Activated T-cell treated with anti-CD3 and anti-CD28 coated beads for 1 hour (primary cell): ENCODE results near the gene RUBCN.
"Not testable (repeated sequence)": the region's sequence is repeated elsewhere in the genome, so short reads cannot be mapped to it uniquely, and the experiment has no call there.

Experiments
- DNase-seq: peaks from one replicate; pipeline ENCODE4 v3.0.0-alpha.2; 2020; ENCODE audit warnings: low read depth

The RUBCN gene

DNA sequence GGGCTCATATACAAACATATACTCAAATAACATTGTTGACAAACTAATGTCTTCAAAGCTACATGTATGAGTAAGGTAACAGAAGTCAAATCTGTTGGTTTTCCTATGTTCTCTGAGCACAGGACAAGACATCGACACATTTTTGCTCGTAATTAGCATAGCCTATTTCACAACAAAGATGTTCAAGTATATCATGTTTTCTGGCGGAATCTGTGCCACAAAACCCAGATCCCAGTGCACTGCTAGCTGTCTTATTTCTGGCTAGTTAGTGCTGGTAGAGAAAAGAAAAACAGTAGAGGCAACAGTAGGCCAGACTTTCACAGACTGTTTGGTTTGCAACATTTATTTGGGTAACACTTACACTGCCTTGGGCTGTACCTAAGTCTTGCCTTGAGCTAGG is 51.2 kb downstream of the RUBCN start:
- DNase-seq: no peak

GRCh38 chr3:197683191-197683590 is 53.5 kb downstream of the RUBCN start:
- DNase-seq: no peak

- no peak for DNase-seq
These were observed 54.0 kb downstream of the RUBCN start for GRCh38 chr3:197682713-197683112.

DNA sequence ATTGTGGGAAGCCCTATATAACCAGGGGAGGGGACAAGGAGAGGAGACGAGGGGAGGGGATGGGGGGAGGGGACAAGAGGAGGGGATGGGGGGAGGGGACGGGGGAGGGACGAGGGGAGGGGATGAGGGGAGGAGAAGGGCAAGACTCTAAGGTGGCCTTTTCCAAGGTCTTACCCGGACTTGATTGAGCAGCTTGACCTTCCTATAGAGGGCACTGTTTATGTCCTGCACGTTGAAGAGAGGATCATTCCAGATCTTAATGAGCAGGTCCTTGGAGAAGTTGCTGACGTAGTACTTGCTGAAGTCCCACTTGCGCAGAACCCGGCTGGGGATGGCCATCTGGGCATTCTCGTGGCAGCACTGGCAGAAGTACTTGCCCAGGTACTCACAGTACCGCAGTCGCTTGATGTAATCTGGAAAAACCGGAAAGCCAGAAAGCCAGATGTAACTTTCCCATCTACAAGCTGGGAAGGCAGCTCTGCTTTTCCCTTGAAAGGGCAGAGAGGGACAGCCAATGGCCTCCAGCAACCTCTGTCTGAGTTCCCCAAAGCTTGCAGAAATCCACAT is 55.7 kb downstream of the RUBCN start:
- no peak for DNase-seq

GRCh38 chr3:197675951-197676350 is 60.8 kb downstream of the RUBCN start:
- DNase-seq: no peak

GRCh38 chr3:197675563-197675860 is 61.2 kb downstream of the RUBCN start:
- no peak for DNase-seq

DNA sequence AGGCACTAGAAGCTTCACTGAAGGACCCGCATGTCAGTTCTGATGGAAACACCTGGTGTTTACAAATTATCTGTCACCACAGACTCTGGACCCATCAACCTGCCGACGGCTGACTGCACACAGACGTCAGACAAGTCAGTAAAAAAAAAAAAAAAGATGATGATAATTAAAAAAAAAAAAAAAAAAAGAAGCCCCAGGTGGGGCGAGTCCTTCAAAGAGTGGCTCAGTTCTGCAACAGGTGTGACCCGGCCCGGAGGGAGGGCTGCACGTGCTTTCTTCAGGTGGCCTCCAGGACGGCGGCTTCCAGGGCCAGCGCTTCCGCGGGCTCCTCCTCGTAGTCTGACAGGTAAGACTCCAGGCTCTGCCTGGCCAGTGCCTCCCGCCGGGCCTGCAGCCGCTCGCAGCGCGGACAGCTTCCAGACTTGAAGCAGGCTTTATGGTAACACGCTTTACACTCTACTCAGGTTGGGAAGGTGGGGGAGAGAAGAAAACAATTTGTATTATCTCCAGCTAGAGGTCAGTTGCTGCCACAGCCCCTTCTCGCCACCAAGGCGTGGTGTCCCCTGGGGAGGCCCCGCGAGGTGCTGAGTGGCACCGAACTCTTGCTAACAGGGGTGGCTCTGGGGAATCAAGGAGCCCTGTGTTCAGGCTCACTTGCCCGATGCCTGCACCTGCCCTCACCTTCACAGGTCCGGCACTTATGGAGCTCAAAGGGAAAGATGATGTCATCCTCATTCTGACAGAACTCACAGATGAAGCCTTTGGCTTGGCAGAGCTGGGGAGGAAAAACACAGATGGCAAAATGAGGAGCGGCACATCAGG is 61.8 kb downstream of the RUBCN start:
- DNase-seq: no peak

GRCh38 chr3:197673170-197673569 is 63.5 kb downstream of the RUBCN start:
- DNase-seq: no peak

- DNase-seq: no peak
These were observed 66.3 kb downstream of the RUBCN start for GRCh38 chr3:197670361-197670760.

DNA sequence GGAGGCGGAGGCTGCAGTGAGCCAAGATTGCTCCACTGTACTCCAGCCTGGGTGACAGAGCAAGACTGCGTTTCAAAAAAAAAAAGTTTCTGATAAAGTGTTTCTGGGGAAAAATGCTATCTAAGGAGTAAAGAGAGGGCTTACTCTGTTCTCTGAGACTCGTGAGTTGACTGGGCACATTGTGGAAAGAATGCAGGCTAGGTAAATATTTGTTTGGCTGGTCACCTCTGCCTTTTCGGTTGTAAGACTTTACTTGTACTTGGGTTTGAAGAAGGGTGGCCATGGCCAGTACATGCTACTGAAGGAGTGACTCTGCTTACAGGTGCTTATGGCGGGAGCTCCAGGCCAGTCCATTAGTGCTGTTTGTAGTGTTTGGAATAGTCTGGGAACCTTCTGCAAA is 68.7 kb downstream of the RUBCN start:
- DNase-seq: no peak

GRCh38 chr3:197667293-197667692 is 69.4 kb downstream of the RUBCN start:
- DNase-seq: not testable (repeated sequence)

GRCh38 chr3:197666221-197666842 is 70.4 kb downstream of the RUBCN start:
- not testable (repeated sequence) for DNase-seq

DNA sequence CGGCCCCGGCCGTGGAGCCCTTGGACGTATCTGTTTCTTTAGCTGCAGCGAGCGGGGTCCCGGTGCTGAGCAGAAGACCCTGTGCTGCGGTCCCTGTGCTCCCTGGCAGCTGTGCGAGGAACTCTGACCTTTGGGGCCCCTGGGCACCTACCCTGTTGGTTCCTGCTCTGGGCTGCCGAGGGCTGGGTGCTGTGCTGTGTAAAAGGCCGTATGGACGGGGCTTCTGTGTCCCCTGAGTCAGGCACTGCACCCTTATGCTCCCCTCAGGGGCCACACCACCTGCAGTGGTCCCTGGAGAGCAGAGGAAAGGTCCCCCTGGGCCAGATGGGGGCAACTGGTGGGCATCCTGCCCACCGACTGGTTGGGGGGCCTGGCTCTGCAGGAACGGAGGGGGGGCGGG is 71.2 kb downstream of the RUBCN start:
- DNase-seq: not testable (repeated sequence)

DNA sequence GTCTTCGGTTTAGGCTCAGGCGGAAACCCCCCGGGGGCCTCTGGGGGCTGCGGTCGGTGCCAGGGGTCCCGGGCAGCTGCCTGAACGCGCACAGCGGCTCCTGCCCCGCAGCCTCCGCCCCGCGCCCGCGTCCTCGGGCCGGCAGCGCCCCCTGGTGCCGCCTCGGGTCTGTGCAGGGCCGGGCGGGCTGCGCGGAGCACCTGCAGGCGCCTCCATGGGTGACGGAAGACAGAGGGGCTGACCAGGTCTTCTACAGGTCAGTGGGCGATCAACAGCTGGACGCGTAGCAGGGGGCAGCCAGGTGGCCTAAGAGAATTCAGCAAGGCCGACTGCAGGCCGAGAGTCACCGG is 71.6 kb downstream of the RUBCN start:
- not testable (repeated sequence) for DNase-seq

DNA sequence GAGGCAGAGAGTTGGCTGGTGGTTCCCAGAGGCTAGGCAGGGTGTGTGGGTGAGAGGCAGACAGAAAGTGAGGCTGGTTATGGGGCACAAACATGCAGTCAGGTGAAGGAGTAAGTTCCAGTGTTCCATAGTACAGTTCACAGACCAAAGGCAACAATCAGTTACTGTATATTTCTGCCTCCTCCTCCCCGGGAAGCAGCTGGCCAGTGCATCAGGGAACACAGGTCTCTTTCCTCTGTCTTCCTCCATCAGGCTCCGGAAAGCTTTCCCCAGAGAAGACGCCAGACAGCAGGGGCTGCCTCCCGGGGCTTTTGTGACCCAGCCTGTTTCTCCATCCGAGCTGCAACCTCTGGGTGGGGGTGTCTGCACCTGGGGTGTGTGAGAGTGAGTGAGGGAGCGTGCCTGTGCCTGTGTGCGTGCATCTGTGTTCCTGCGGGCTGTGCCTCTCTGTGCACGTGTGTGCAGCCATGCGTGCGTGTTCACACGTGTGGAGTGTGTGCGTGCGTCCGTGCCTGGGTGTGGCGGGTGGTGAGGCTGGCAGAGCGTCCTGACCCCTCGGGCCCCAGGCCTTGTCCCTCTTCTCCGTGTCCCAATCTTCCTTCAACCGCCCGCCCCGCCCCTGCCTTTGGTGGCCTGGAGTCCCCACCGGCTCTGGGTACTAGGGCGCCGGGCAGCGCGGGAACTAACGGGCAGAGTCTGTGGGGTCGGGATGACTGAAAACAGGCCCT is 72.1 kb downstream of the RUBCN start:
- not testable (repeated sequence) for DNase-seq

- not testable (repeated sequence) for DNase-seq
These were observed 73.2 kb downstream of the RUBCN start for GRCh38 chr3:197663367-197664140.

- DNase-seq: not testable (repeated sequence)
These were observed 74.4 kb downstream of the RUBCN start for GRCh38 chr3:197662352-197662751.

DNA sequence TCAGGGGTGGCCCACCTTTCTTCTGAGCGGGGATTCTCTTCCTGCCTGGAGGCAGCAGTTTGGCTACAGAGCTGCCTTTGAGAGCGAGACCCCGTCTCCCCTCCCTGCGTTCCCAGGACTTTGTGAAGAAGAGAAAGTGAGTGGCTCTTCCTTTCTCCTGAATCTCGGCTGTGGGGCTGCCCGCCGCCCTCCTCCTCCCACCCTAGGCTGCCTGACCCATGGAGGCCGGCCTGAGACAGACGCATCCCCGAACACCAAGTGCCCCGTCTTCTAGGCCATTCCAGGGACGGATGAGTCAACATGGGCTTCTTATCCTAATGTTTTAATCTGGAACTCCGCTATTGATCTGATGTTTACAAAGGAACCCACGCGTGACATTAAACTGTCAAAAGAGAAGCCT is 74.8 kb downstream of the RUBCN start:
- not testable (repeated sequence) for DNase-seq

GRCh38 chr3:197661234-197661834 is 75.4 kb downstream of the RUBCN start:
- DNase-seq: not testable (repeated sequence)

GRCh38 chr3:197659701-197660100 is 77.0 kb downstream of the RUBCN start:
- not testable (repeated sequence) for DNase-seq

DNA sequence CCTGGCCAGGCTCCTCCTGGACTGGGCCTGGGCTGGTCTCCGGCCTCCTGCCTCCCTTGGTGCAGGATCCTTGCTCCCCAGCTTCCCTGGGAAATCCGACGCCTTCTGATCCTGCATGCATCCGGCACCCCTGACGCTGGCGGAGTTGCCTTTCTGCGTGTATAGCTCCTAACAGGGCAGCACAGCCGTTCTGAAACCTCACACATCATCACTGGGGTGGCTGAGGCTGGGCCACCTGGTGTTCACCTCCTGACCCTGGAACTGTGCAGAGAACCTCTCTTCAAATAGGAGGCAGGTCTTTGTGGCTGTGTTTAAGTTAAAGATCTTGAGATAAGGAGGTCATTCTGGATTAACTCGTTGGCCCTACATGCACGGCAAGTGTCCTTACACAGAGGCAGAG is 77.6 kb downstream of the RUBCN start:
- DNase-seq: not testable (repeated sequence)

GRCh38 chr3:197658706-197659105 is 78.0 kb downstream of the RUBCN start:
- DNase-seq: not testable (repeated sequence)
